ENCODE measurements around the gene PITPNC1.
"Not testable (repeated sequence)": the region's sequence is repeated elsewhere in the genome, so short reads cannot be mapped to it uniquely, and the experiment has no call there.

The PITPNC1 gene

GRCh38 chr17:67401598-67402504 is 24.8 kb downstream of the PITPNC1 start:
- no peak for DNase-seq

- DNase-seq, result no peak
Observed at GRCh38 chr17:67403065-67403464, 26.0 kb downstream of the PITPNC1 start.

- DNase-seq, result no peak
Observed at GRCh38 chr17:67403483-67403882, 26.4 kb downstream of the PITPNC1 start.

GRCh38 chr17:67408455-67408830 is 31.4 kb downstream of the PITPNC1 start:
- not testable (repeated sequence) for DNase-seq

- DNase-seq, result no peak
Observed at GRCh38 chr17:67411397-67411796, 34.3 kb downstream of the PITPNC1 start.

GRCh38 chr17:67412032-67412431 is 35.0 kb downstream of the PITPNC1 start:
- DNase-seq, result no peak

GRCh38 chr17:67412941-67413340 is 35.9 kb downstream of the PITPNC1 start:
- DNase-seq, result no peak

GRCh38 chr17:67413388-67413787 is 36.3 kb downstream of the PITPNC1 start:
- DNase-seq, result no peak

- no peak for DNase-seq
Observed at GRCh38 chr17:67414130-67414529, 37.0 kb downstream of the PITPNC1 start.

- DNase-seq, result no peak
Observed at GRCh38 chr17:67414559-67414958, 37.5 kb downstream of the PITPNC1 start.

- DNase-seq, result no peak
Observed at GRCh38 chr17:67415291-67415690, 38.2 kb downstream of the PITPNC1 start.

- DNase-seq, result no peak
Observed at GRCh38 chr17:67417507-67417906, 40.4 kb downstream of the PITPNC1 start.

- DNase-seq, result no peak
Observed at GRCh38 chr17:67420994-67421393, 43.9 kb downstream of the PITPNC1 start.

- DNase-seq, result no peak
Observed at GRCh38 chr17:67421869-67422273, 44.8 kb downstream of the PITPNC1 start.

GRCh38 chr17:67422296-67422695 is 45.2 kb downstream of the PITPNC1 start:
- not testable (repeated sequence) for DNase-seq

GRCh38 chr17:67422897-67423296 is 45.8 kb downstream of the PITPNC1 start:
- DNase-seq, result no peak

- DNase-seq, result no peak
Observed at GRCh38 chr17:67425571-67426160, 48.6 kb downstream of the PITPNC1 start.

GRCh38 chr17:67427424-67427823 is 50.3 kb downstream of the PITPNC1 start:
- DNase-seq, result no peak

- DNase-seq, result not testable (repeated sequence)
Observed at GRCh38 chr17:67430515-67430914, 53.4 kb downstream of the PITPNC1 start.

- no peak for DNase-seq
Observed at GRCh38 chr17:67431249-67432015, 54.4 kb downstream of the PITPNC1 start.

GRCh38 chr17:67433248-67433924 is 56.3 kb downstream of the PITPNC1 start:
- no peak for DNase-seq

GRCh38 chr17:67434061-67434525 is 57.0 kb downstream of the PITPNC1 start:
- no peak for DNase-seq

- DNase-seq, result no peak
Observed at GRCh38 chr17:67435122-67435521, 58.0 kb downstream of the PITPNC1 start.
